Glutamatergic neuron (in vitro differentiated cells): ENCODE results near the gene CDC42SE2. TPM values are rescaled to one million over a fixed set of nuclear protein-coding genes. Genes with fewer than 3 reads are reported as not detected.
A peak's percentile ranks its signal among the peaks of the same experiment; 100 is the strongest.
"Not testable (repeated sequence)": the region's sequence is repeated elsewhere in the genome, so short reads cannot be mapped to it uniquely, and the experiment has no call there.

ENCODE experiments used
- DNase-seq: peaks from one replicate; pipeline ENCODE4 v3.0.0; 2022
- H3K27ac Mint-ChIP-seq: one replicate; pipeline ENCODE4 v1.8.0; 2020; ENCODE audit warnings: mild to moderate bottlenecking, mixed read lengths, inconsistent platforms; ENCODE audit not compliant: unreplicated experiment
- H3K27me3 Mint-ChIP-seq: one replicate; pipeline ENCODE4 v1.8.0; 2020; ENCODE audit warnings: mild to moderate bottlenecking, moderate library complexity, mixed read lengths, inconsistent platforms; ENCODE audit not compliant: unreplicated experiment
- H3K36me3 Mint-ChIP-seq: one replicate; pipeline ENCODE4 v1.8.0; 2020; ENCODE audit warnings: mild to moderate bottlenecking, mixed read lengths, inconsistent platforms; ENCODE audit not compliant: unreplicated experiment
- H3K4me1 Mint-ChIP-seq: one replicate; pipeline ENCODE4 v1.8.0; 2020; ENCODE audit warnings: mild to moderate bottlenecking, low read depth, mixed read lengths, inconsistent platforms; ENCODE audit not compliant: unreplicated experiment
- H3K4me3 Mint-ChIP-seq: one replicate; pipeline ENCODE4 v1.8.0; 2020; ENCODE audit warnings: mild to moderate bottlenecking, mixed read lengths, inconsistent platforms; ENCODE audit not compliant: unreplicated experiment
- H3K9me3 Mint-ChIP-seq: one replicate; pipeline ENCODE4 v1.8.0; 2020; ENCODE audit warnings: mild to moderate bottlenecking, moderate library complexity, mixed read lengths, inconsistent platforms; ENCODE audit not compliant: unreplicated experiment
- total RNA-seq: library from RNA; stranded (reverse); fragmentation: NEBNext Ultra II Directional; extraction: Animal tissue kit (Norgen Biotek cat#: 25700); gene quantifications from one replicate; pipeline ENCODE4 v1.2.1, GENCODE V29; 2021; ENCODE audit not compliant: unreplicated experiment
- TF ChIP-seq, protein P1 (sequence below): fragments of 200-600 bp; sonication (generic); IDR thresholded peaks from one replicate; pipeline ENCODE4 v1.5.0; 2021; ENCODE audit not compliant: partially characterized antibody, unreplicated experiment

The CDC42SE2 gene
- total RNA-seq, 1 donor from 2014 or later = 15.5 TPM

DNA sequence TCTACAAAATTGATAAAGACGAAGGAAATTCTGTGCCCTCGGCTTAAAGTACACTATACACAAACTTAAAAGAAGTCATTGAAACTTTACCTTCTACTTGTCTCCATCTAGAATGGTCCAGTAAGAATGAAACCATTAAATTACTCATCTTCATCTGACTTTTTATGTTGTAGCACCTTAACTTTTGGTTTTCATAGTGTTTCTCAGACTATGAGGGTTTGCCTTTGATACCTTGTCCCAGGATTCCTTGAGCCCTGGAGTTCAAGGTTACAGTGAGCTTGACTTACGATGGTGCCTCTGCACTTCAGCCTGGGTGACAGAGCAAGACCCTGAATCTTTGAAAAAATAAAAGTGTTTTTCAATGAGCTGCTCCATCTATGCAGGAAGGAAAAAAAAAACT is 132.2 kb downstream of the CDC42SE2 start:
- DNase-seq = no peak
- Mint-ChIP-seq H3K27me3 (peaks cover 5% of the 10 kb centered on the region), H3K4me1 (no peaks in the 10 kb centered on the region), H3K27ac (no peak overlapping the region), H3K4me3 (no peak overlapping the region), H3K36me3 (peaks cover 13% of the 10 kb centered on the region), H3K9me3 (no peaks in the 10 kb centered on the region)
- TF ChIP-seq, protein P1, sequence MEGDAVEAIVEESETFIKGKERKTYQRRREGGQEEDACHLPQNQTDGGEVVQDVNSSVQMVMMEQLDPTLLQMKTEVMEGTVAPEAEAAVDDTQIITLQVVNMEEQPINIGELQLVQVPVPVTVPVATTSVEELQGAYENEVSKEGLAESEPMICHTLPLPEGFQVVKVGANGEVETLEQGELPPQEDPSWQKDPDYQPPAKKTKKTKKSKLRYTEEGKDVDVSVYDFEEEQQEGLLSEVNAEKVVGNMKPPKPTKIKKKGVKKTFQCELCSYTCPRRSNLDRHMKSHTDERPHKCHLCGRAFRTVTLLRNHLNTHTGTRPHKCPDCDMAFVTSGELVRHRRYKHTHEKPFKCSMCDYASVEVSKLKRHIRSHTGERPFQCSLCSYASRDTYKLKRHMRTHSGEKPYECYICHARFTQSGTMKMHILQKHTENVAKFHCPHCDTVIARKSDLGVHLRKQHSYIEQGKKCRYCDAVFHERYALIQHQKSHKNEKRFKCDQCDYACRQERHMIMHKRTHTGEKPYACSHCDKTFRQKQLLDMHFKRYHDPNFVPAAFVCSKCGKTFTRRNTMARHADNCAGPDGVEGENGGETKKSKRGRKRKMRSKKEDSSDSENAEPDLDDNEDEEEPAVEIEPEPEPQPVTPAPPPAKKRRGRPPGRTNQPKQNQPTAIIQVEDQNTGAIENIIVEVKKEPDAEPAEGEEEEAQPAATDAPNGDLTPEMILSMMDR = no peak

- peaks cover 5% of the 10 kb centered on the region for H3K27me3 Mint-ChIP-seq
- H3K36me3 Mint-ChIP-seq = peaks cover 14% of the 10 kb centered on the region
- no peaks in the 10 kb centered on the region for H3K9me3 Mint-ChIP-seq
- no peak overlapping the region for H3K4me3 Mint-ChIP-seq
- no peaks in the 10 kb centered on the region for H3K4me1 Mint-ChIP-seq
- no peak overlapping the region for H3K27ac Mint-ChIP-seq
- DNase-seq = no peak
- TF ChIP-seq, protein P1 = no peak
These were observed 132.9 kb downstream of the CDC42SE2 start for GRCh38 chr5:131396630-131397273.

DNA sequence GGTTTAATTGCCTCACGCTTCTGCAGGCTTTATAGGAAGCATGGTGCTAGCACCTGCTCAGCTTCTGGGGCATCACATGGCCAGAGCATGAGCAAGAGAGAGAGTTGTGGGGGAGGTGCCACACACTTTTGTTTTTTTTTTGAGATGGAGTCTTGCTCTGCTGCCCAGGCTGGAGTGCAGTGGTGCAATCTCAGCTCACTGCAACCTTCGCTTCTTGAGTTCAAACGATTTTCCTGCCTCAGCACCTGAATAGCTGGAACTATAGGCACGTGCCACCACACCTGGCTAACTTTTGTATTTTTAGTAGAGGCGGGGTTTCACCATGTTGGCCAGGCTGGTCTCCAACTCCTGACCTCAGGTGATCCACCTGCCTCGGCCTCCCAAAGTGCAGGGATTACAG is 135.2 kb downstream of the CDC42SE2 start:
- not testable (repeated sequence) for H3K27me3 Mint-ChIP-seq, H3K4me3 Mint-ChIP-seq, H3K27ac Mint-ChIP-seq, DNase-seq, H3K9me3 Mint-ChIP-seq, H3K4me1 Mint-ChIP-seq
- peaks cover 28% of the 10 kb centered on the region for H3K36me3 Mint-ChIP-seq

DNA sequence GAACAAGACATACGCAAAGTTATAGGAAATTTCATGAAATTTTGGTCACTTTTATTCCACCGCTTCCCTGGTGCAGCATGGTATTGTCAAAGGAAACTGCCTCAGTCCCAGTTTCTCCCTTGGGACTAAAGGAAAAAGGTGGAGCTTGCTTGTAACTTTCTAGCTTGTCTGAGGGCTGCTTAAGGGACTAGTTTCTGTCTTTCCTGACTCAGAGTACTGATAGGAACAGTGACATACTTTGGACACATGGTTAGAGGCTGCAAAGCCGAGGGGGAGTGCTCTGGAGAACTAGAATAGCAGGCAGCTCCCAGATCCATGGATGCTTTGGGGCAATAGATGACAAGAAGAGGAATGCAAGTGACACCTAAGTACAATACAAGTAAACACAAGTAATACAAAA is 136.7 kb downstream of the CDC42SE2 start:
- Mint-ChIP-seq H3K36me3 (peaks cover 28% of the 10 kb centered on the region), H3K9me3 (peaks cover 7% of the 10 kb centered on the region), H3K27me3 (peaks cover 2% of the 10 kb centered on the region), H3K4me1 (no peaks in the 10 kb centered on the region), H3K4me3 (no peak overlapping the region), H3K27ac (peak overlapping the region; percentile 3)
- DNase-seq = no peak
- TF ChIP-seq, protein P1 = no peak

GRCh38 chr5:131405674-131406073 is 141.8 kb downstream of the CDC42SE2 start:
- no peaks in the 10 kb centered on the region for H3K4me1 Mint-ChIP-seq
- no peak overlapping the region for H3K4me3 Mint-ChIP-seq
- no peak for DNase-seq
- no peaks in the 10 kb centered on the region for H3K27me3 Mint-ChIP-seq
- no peak overlapping the region for H3K27ac Mint-ChIP-seq
- TF ChIP-seq, protein P1 = no peak
- peaks cover 11% of the 10 kb centered on the region for H3K9me3 Mint-ChIP-seq
- peaks cover 30% of the 10 kb centered on the region for H3K36me3 Mint-ChIP-seq
